HG03097 (cell line): ENCODE data around the gene NUAK1.
"Not testable (repeated sequence)": the region's sequence is repeated elsewhere in the genome, so short reads cannot be mapped to it uniquely, and the experiment has no call there.

Experiments
- ATAC-seq: cut with Tn5 transposase; IDR thresholded peaks from one replicate; pipeline ENCODE4 v1.9.1; 2021; ENCODE audit not compliant: unreplicated experiment, low FRiP score

NUAK1 gene

DNA sequence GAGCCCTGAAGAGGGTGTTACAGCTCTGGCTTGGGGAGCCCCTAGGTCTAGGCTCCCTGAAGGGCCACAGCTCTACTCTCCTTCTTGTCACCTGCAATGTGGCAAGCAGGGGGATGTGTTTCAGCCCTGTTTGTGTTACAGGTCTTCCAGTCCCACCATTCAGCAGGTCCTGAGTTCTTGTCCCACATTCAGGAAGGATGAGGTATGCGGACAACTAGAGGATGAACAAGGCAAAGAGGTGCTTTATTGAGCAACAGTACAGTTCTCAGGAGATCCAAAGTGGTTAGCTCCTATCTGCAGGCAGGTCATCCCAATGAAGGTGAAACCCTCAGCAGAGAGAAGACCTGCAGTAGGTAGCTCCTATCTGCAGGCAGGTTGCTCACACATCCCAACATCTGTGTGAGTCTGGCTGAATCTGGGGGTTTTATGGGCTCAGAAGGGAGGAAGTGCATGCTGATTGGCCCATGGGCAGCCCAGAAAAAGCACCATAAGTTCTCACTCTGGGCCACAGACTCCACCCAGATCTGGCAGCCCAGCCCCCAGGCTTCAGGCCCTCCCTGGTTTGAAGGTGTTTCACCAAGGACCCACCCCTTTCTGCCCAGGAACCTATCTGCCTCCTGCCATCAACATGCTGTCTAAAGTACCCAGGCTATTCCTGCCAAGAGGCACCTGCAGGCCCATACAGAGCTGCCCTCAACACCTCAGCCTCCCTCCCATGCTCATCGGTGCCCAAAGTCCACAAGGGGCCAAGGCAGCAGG is 98.9 kb downstream of the NUAK1 start:
- no peak for ATAC-seq

DNA sequence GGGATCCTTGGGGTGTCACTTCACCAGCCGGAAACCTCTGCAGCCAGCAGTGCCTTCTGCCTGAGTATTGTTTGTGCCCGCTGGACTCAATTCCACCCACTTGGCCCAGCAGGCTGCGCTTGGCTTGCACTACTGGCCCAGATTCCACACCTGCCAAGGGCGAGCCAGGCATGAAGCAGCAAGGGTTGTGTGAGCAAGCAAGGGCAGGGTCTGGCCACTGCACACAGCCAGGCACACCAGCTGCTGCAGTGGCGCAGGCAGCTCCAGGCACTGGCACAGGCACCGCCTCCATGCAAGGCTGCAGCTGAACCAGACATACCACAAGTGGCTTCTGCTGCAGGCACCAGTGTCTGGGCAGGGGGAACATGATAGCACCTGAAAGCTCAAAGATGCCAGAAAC is 99.5 kb downstream of the NUAK1 start:
- no peak for ATAC-seq

DNA sequence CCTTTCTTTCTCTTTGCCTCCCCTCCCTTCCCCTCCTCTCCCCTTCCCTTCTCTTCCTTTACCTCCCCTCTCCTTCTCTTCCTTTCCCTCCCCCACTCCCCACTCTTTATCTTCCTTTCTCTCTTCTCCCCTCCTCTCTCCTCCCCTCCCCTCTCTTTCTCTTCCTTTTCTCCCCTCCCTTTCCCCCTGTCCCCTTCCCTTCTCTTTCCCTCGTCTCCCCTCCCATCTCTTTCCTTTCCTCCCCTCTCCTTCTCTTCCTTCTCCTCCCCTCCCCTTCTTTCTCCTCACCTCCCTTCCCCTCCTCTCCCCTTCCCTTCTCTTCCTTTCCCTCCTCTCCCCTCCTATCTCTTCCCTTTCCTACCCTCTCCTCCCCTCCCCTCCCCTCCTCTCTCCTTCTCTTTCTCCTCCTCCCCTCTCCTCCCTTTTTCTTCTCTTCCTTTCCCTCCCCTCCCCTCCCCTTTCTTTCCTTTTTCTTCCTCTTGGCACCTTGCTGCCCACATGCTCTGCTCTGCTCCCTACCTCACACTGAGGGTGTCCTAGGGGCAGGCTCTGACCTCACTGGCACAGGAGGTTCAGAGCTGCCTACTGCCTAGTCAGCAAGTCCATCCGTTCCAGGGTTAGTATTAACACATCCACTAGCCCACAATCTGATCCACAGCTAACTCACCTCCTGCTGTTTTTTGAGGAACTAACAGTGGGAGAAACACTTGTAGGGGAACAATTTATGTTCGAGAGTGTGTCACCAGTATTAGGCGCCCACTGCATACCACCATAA is 101.0 kb downstream of the NUAK1 start:
- no peak for ATAC-seq

DNA sequence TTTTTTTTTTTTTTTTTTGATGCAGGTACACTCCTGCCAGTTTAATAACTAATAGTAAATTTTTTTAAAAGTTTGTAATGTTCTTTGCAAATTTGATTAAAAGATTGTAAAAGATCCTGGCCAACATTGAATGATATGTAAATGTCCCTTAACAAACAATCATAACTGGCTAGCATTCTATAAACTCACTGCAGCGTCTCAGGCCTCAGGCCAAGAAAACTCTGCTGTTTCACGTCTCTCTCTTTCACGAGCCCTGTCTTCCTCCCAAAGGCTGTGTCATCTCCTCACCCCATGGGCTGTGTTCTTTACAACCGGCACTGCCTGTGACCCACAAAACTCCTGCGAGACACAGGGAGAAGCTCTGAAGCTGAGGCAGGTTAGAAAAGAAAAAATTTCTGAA is 103.3 kb downstream of the NUAK1 start:
- no peak for ATAC-seq

DNA sequence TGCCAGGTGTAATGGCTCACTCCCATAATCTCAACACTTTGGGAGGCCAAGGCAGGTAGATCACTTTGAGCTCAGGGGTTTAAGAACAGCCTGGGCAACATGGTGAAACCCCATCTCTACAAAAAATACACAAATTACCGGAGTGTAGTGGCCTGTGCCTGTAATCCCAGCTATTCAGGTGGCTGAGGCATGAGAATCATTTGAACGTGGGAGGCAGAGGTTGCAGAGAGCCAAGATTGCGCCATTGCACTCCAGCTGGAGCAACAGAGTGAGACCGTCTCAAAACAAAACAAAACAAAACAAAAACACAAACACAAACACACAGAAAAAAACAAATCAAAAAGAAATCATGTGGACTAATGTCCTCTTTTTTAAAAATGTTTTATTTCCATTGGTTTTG is 104.4 kb downstream of the NUAK1 start:
- ATAC-seq = no peak

DNA sequence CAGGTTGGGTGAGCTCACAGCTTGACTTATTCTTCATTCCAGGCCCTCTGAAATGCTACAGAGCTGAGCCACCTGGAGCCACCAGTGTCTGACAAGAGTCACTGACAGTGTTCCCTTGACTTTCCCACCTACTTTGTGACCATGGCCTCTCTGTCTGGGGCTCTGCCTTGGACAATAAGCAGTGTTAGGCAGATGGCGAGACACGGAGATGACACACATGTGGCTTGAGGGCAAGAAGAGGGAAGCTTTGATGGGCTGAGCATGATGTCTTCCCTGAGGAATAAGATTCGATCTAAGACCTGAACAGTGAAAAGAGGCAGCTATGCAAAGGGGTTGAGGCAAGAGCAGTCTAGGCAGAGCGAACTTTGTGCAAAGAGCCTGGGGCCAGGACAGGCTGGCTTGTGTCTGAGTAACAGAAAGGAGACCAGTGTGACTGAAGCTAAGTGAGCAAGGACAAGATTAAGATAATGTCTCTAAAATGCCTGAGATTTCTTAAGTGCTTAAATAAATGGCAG is 105.5 kb downstream of the NUAK1 start:
- no peak for ATAC-seq

DNA sequence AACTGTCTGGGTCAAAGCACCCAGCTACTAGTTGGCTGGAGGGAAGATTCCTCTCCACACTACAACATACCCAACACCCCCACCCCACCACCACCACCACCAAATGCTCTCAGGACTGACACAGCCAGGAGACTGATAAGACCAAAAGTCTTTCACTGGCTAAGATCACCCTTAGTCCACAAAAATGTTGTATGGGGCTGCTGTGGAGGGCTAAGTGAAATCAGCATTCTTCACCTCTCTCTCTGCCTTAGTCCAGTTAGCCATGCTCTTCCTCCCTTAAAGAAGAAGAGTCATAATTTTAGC is 106.2 kb downstream of the NUAK1 start:
- no peak for ATAC-seq

DNA sequence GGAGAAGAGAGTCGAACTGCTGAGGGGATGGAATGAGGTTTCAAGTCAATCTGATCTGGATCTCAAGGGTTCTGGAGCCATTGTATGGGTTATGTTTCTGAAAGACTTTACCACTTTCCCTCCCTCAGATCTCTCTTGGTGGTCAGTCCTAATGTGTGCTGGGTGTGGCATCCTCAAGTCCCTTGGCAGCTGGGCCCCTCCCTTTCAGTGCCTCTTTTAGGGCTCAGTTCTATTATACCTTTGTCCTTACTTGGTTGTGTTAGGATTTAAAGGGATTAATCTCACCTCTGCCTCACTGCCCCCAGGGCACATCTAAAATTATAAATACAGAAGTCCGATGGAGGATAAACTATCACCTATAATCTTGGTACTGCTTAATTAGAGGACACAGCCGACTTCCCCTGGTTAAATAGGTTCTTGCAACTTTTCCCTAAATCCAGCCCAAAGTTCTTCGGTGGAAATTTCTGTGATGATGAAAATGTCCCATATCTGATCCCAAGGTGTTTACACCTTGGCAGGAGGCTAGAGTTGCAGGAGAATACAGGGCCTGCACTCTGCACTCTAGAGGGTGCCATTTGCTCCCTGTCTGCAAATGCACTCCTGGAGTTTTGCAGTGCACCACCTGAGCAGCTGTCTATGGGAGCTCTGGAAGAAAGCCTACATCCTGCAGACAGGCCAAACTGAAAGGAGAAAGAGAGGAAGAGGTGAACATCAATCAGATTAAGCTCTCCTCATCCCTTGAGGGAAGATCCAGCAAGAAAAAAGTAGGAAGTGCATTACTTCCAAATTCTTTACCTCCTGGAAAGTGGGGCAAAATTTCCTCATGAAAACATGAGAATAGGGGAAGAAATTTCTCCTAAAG is 106.8 kb downstream of the NUAK1 start:
- ATAC-seq = no peak

DNA sequence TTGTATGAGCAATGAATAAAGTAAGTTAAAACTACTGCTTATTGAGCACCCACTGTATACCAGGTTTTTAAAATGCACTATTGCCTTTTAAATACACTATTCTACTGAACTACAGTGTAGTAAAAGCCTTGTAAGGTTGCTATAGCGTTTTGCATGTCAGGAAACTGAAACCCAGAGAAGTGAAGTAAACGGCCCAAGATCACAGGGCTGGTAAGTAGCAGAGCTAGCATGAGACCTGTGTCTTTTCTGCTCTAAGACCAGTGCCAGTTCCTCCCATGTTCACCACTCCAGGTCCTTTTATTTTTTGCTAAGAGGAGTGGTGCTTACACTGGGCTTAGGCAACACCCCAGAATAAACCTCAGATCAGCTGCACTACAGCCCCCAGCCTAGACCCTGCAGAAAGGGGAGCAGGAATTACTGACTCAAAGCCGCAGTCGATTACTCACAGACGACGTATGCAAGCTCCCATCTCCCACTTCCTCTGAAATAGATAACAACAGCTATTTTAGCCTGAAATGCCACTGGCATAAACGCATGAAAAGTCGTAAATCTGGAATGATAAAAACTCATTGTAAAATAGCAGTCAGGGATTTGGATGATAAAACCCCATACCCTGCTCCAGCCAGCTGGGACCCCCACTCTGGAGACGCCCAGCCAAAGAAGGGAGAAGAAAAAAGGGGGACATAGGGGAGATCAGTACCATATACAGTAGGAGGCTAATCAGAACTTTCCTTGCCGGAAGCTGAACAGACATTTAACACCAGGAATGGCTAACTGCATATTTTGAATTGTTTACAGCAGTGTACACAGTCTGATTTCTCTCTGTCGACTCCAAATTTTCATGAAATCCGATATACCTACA is 108.3 kb downstream of the NUAK1 start:
- no peak for ATAC-seq

DNA sequence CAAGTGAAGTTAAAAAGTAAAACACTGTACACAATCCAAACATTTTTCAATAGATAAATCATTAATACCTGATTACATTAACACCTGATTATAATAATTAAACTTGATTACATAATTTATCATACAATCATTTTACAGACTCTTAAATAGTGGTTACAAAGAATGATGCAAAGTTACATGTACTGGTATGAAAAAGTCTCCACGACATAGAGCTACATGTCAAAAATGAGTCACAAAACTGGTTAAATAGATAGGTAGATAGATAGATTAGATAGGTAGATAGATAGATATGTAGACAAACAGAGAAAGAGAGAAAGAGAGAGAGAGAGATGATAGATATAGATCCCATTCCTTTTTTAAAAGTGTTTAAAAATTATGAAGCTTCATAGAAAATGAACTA is 109.2 kb downstream of the NUAK1 start:
- no peak for ATAC-seq

DNA sequence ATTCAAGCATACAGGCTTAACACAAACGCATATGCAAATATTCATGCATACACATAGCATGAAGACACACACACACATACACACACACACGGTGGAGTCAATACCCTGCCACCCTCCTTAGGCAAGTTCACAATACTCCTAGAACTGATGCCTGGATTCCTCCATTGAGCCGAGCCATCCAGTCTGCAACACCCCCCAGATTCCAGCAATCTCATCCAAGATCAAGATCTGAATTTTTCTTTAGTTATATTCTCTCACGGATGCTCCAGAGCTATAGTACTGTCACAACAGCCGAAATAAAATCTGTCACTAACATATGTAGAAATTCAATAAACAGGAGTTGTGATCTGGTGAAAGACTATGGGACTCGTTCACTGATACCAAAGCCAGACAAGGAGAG is 110.8 kb downstream of the NUAK1 start:
- no peak for ATAC-seq

DNA sequence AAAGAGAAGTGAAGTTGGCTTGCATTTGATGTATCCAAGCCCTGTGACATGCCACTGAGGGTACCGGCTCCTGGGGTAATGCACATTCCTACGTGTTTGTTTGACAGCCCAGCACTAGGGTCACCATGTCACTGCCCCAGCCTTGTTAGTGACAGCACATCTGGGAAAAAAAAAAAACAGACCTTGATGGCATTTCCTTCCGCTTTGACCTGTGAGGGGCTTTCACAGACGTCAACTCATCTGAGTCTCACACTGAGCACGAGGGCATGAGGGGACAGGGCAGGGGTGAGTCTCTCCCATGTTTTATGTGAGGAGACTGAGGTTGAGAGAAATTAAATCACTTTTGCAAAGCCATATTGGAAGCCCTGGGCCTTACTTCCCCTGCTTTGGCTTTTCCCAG is 111.5 kb downstream of the NUAK1 start:
- ATAC-seq = no peak

DNA sequence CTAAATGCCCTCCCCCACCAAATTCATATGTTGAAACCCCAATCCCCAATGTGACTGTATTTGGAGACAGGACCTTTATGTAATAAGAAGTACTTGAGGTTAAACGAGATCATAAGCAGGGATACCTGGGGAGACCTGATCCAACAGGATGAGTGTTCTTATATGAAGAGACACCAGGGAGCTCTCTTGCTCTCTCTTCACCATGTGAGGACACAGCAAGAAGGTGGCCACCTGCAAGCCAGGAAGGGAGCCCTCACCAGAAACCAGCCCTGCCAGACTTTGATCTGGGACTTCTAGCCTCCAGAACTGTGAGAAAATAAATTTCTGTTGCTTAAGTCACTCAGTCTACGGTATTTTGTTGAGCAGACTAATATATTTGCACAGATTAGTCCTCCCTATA is 113.6 kb downstream of the NUAK1 start:
- no peak for ATAC-seq

DNA sequence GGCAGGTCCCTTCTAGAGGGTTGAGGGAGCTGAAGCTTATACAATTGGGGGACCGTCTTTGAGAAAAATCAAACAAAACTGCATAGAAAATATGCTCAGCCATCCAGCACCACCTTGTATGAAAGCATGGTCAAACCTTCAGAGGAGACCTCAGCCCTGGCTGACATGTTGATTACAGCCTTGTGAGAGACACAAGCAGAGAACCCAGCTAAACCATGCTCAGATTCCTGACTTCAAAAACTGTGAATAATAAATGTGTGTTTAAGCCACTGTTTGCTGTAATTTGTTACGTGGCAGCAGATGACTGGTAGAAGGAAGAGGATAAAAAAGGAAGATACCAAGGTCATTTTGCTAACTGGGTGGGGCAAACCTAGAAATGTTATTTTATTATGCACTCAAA is 115.7 kb downstream of the NUAK1 start:
- ATAC-seq = no peak

DNA sequence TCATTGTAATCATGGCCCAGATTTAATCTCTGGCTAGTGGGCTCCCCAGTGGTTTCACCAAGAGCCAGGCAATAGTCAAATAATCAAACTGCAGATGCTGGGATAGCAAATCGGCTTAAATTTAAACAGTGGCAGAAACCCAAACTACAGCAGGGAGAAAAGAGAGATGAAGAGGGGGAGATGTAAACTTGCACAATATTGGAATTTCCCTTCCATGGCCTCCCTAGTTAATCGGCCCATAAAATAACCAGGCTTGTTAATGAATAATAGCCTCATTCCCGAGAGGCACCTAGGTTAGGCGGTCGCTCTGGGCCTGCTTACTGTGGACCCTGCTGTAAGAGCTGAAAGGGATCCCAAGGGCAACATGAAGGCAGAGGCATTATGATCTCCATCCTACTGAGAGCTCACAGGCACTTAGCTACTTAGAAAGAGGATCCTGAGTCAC is 116.2 kb downstream of the NUAK1 start:
- ATAC-seq = no peak

DNA sequence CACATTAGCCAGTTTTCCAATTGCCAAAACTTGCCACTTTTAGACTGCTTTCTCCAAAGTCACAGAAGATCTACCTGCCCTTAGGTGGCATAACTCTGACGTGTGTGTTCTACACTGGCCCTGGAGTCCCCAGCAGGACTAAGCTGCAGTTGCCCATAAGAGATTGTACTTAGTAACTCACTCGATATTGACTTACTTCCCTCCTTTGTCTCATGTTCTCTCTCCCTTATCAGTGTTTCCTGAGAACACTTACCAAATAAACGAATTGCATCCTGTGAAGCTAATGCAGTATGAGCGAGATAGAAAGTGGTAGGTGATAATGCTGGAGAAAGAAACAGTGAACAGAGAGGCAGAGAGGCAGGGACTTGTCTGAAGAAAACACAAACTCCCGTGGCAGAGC is 117.2 kb downstream of the NUAK1 start:
- no peak for ATAC-seq

DNA sequence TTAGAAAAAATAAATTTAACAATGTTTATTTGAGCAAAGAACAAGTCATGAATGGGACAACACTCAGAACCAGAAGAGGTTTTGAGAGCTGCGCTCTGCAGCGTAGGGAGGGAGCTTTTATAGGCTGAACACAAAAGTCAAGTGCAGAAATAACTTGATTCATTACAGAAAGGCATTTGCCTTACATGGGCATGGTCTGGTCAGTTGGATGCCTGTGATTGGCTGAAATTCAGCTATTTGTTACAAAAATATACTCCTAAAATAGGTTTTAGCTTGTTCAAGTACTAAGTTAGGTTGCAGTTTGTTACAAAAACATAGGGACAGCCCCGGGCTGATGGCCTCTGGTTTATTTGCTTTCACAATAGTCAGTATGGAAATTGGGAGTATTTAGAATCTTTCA is 118.0 kb downstream of the NUAK1 start:
- no peak for ATAC-seq

DNA sequence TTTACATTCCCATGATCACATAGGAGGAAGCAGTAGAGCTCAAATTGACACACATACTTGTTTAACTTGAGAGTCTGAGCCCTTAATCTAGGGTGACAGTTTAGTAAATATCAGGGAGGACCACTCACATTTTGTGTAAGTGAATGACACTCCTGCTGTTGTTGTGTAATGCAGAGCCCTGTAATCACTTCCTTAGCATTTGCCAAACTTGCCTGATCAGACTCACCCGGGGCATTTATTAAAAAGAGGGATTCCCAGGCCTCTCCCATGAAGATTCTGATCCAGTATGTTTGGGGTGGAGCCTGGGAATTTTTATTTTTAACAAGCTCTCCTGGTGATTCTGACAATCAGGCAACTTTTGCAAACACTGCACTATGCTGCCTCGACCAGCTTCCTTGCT is 119.6 kb downstream of the NUAK1 start:
- no peak for ATAC-seq

DNA sequence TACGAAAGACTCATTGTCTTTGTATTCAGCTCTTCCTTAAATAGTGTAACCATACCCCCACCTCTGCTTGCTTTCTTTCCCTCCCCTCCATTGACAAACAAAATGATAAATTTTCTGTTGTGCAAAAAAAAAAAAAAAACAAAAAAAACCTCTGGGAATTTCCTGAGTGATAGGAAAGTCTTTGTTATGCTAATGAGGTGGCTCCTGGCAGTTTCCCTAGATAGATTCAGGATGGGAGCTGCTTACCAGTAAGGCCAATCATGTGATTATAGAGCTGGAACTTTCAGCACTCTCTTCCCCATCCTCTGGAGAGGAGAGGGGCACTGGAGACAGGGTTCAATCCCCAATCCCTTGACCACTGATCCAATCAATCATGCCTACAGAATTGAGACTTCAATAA is 120.5 kb downstream of the NUAK1 start:
- ATAC-seq = no peak

DNA sequence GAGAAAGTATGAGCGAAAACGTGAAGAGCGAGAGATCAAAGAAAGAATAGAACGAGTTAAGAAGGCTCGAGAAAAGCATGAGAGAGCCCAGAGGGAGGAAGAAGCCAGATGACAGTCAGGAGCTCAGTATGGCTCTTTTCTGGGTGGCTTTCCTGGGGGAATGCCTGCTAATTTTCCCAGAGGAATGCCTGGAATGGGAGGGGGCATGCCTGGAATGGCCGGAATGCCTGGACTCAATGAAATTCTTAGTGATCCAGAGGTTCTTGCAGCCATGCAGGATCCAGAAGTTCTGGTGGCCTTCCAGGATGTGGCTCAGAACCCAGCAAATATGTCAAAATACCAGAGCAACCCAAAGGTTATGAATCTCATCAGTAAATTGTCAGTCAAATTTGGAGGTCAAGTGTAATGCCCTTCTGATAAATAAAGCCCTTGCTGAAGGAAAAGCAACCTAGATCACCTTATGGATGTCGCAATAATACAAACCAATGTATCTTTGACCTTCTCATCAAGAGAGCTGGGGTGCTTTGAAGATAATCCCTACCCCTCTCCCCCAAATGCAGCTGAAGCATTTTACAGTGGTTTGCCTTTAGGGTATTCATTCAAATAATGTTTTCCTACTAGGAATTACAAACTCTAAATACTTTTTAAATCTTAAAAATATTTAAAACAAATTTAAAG is 122.0 kb downstream of the NUAK1 start:
- ATAC-seq = not testable (repeated sequence)
